NCI-H748 (cell line): Measurements from ENCODE around the gene REV3L.
"Not testable (repeated sequence)": the region's sequence is repeated elsewhere in the genome, so short reads cannot be mapped to it uniquely, and the experiment has no call there.

Experiments used
- DNase-seq: peaks from one replicate; lab custom pipeline; 2025; ENCODE audit not compliant: unreplicated experiment; lab: John Stamatoyannopoulos, UW

REV3L gene

DNA sequence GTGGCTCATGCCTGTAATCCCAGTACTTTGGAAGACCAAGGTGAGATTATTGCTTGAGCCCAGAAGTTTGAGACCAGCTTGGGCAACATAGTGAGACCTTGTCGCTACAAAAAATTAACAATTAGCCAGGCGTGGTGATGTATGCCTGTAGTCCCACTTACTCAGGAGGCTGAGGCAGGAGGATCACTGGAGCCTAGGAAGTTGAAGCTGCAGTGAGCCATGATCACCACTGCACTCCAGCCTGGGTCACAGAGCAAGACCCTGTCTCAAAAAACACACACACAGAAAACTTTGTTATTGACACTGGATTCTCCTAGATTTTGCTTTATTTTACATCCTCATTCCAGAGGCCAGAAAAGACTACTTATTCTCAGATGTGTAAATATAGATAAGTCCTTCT lies 9.5 kb upstream of the REV3L start:
- DNase-seq, result no peak

GRCh38 chr6:111490067-111490466 lies 7.0 kb upstream of the REV3L start:
- DNase-seq, result no peak

- DNase-seq, result no peak
Measured at GRCh38 chr6:111487661-111488060, 4.6 kb upstream of the REV3L start.

DNA sequence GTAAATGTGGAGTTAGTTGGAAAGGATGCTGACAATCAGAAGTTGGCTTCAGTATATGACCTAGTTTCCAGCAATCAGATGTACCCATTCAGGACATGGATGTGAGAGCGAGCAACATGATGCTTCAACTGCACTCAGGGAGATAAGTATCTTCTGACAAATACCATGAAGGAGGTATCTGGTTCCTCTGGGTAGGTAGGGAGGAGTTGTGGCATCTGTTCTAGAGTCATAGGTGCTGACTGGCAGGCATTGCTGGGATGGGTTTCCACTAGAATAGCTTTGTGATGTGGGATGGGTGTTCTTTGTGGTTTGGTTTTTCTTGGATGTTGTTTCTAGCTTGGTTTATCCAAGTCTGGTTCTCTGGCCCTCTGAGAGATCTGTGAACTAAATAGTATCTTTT lies 3.9 kb upstream of the REV3L start:
- no peak for DNase-seq

- no peak for DNase-seq
Measured at GRCh38 chr6:111486475-111486874, 3.5 kb upstream of the REV3L start.

GRCh38 chr6:111485342-111485741 lies 2.3 kb upstream of the REV3L start:
- DNase-seq, result no peak

- DNase-seq, result peak; percentile 50
Measured at GRCh38 chr6:111484633-111484930, 1.6 kb upstream of the REV3L start.

DNA sequence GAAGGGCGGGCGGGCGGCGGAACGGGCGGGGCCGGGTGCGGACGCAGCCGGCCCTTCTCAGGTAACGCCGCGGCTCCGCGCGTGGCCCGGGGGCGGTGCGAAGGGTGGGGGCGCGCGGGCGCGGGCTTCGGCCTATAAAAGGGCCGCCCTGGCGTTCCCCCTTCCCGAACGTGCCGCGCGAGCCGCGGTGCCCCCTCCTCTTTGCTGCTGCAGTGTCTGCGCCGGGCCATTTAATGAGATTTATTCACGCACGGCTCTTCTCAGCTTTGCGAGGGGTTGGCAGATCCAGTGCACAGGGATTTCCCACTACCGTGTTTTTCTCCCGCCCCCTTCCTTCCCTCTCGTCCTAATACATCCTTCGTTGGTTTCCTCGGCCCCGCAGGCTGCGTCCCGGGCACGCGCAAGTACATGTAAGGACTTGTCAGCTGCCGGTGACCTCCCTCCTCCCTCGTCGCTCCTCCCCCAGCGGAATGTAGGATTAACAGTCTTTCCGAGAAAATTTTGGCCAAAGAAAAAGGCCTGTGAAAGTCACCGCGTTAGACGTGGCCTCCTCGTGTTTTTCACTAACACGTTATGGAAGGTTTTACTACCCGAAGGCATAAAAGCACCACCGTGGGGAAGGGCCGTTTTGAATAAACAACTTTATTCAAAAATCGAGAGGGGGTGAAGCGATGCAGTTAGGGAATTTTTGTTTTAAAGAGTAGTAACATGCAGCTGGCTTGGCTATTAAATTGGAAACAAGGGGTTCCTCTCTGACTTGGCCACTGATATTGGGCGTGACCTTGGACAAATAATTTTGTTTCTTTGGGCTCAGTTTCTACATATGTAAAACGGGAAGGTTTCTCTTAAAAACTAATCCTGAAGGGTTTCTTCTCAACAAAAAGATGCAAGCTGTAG lies 966 bp upstream of the REV3L start:
- peak; percentile 96 for DNase-seq

DNA sequence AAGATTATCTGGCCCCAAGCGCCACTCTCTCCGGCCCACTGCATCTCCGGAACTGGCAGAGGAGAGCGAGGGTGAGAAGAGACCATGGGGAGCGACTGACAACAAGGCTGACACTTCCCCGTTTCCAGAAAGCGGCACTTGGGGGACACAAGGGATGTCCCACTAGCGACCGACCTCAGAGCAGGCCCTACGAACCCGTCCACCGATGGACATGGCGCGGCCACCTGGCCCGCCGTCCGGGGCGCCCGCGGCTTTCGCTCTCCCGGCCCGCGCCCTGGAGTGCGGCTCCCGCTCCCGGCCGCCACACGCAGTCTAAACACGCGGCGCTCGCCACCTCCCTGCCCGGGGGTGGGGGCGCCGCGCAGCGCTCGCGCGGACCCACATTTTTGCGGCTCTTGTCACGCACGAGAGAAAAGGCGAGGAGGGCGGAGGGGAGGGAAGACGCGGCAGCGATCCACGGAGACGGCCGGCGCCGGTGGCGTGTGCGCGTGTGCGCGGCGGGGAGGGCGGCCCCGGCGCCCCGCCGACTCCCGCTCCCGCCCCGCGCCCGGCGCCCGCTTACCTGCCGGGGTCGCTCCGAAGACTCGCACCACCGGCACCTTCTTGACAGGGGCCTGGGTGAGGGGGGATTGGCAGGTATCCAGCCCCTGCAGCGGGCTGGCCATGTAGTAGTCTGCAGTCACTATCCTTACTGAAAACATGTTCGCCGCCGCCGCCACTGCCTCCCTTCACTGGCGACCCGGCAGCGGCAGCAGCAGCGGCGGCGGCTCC lies 645 bp downstream of the REV3L start:
- peak; percentile 82 for DNase-seq

DNA sequence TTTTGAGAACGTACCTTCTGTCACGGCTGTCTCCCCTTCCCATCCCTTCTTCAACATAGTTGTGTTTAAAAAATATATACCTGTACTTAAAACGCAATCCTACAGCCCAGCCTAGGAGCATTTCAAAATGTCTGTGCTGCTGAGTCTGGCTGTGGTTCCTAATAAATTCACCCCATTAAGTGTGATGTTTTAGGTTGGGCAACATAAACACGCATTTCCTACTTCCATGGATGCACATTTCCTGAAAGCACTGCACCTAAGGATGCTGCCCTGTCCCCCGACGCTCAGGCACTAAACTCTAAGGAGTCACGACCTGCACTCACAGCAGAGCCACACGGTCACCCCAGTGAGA lies 1.2 kb downstream of the REV3L start:
- DNase-seq, result no peak

GRCh38 chr6:111480988-111481822 lies 1.8 kb downstream of the REV3L start:
- peak; percentile 30 for DNase-seq

DNA sequence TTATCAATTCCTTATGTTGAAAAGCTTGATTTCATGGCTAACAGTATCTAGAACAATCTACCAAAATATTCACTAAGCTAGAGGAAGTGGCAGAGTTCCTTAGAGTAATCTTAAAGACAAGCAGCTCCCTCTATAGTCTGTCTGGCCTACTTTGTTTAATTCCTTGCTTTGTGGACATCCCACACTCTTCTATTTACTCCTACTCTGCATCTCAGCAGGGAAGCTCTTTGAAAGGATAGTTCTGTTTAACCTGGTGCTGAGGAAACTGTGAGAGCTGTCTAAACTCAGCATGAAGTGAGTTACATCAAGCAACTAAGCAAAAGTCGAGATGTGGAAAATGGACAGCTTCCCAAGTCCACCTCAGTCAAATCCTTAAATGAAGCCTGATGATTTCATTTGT lies 4.3 kb downstream of the REV3L start:
- DNase-seq, result peak; percentile 89

- no peak for DNase-seq
Measured at GRCh38 chr6:111478064-111478476, 4.9 kb downstream of the REV3L start.

DNA sequence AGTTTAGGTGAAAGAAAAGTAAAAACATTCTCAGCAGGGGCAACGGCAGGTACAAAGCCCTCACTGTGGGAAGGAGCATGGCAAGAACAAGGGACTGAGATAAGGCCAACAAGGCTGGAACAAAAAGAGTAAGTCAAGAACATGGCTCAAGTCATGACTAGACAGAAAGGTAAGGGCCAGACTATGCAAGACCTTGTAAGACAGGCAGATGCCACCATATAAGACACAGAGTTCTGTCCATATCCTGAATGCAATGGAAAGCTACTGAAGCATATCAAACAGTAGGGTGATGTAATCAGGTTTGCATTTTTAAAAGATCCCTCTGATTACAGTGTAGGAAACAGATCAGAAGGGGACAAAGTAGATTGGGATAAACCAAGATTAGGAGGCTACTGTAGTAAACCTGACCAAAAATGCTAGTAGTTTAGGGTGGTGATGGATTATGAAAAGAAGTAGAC lies 5.5 kb downstream of the REV3L start:
- peak; percentile 7 for DNase-seq

- DNase-seq, result not testable (repeated sequence)
Measured at GRCh38 chr6:111476061-111476460, 7.0 kb downstream of the REV3L start.

GRCh38 chr6:111474771-111475170 lies 8.2 kb downstream of the REV3L start:
- no peak for DNase-seq

GRCh38 chr6:111474106-111474505 lies 8.9 kb downstream of the REV3L start:
- DNase-seq, result no peak

- DNase-seq, result no peak
Measured at GRCh38 chr6:111472933-111473435, 10.0 kb downstream of the REV3L start.

GRCh38 chr6:111471958-111472357 lies 11.1 kb downstream of the REV3L start:
- no peak for DNase-seq

DNA sequence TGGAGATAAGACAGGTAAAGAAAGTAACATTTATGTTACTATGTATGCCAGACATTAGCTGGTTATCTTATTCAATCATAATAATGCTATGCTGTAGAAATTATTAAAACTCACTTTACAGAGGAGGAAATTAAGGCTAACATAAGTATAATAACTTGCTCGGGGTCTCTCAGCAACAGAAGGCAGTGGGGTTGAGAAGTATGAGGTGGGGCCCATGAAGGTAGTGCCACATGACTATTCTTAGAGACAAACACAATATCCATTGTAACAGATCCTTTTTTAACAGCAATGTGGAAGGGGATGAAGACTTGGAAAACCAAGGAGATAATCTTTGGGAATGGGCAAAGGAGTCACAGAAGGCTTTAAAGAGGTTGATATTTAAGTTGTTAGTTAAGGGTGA lies 11.5 kb downstream of the REV3L start:
- no peak for DNase-seq

DNA sequence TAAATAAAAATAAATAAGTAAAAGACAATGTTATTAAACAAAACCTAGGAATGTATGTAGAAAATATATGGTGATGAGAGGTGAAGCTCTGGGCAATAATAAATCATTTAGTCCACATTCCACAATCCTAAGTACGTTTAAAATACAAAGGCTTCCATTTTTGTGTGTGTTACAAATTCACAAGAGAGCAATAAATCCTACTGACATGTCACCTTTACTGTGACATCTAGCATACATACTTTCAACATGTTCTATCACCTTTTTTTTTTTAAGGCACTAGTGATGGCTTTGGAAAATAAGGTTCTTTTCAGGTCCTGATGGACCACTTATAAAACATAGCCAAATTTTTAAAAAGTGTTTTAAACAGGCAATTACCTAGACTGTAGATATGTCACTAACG lies 12.0 kb downstream of the REV3L start:
- no peak for DNase-seq
